GF-D8 (cell line): Measurements from ENCODE around the gene SDHA.

Source experiments
- DNase-seq: peaks from one replicate; lab custom pipeline; 2025; lab: John Stamatoyannopoulos, UW

The SDHA gene

GRCh38 chr5:217494-218456 lies at the start of gene SDHA, which contains the start of gene CCDC127:
Gene SDHA, plus strand, starts transcription at chr5:218320. Its CDS starts 36 bp downstream, at chr5:218356.
Gene CCDC127, minus strand, starts transcription at chr5:218153. Its CDS starts 1,304 bp downstream, at chr5:216849.
- peak; percentile 75 for DNase-seq

- DNase-seq, result no peak
Observed at GRCh38 chr5:169071-169727, 48.9 kb upstream of the SDHA start.

- no peak for DNase-seq
Observed at GRCh38 chr5:169728-170094, 48.4 kb upstream of the SDHA start.

GRCh38 chr5:170971-171800 lies 46.9 kb upstream of the SDHA start:
- DNase-seq, result no peak

- DNase-seq, result no peak
Observed at GRCh38 chr5:171801-172331, 46.3 kb upstream of the SDHA start.

- DNase-seq, result no peak
Observed at GRCh38 chr5:172421-172820, 45.7 kb upstream of the SDHA start.

- DNase-seq, result no peak
Observed at GRCh38 chr5:172841-173251, 45.3 kb upstream of the SDHA start.

- DNase-seq, result no peak
Observed at GRCh38 chr5:173392-174290, 44.5 kb upstream of the SDHA start.

- DNase-seq, result no peak
Observed at GRCh38 chr5:174291-174600, 43.9 kb upstream of the SDHA start.

- no peak for DNase-seq
Observed at GRCh38 chr5:174876-175465, 43.1 kb upstream of the SDHA start.

- no peak for DNase-seq
Observed at GRCh38 chr5:176296-176823, 41.8 kb upstream of the SDHA start.

- no peak for DNase-seq
Observed at GRCh38 chr5:178110-178509, 40.0 kb upstream of the SDHA start.

- DNase-seq, result no peak
Observed at GRCh38 chr5:179401-179800, 38.7 kb upstream of the SDHA start.

- no peak for DNase-seq
Observed at GRCh38 chr5:180286-180918, 37.7 kb upstream of the SDHA start.

GRCh38 chr5:181160-181559 lies 37.0 kb upstream of the SDHA start:
- DNase-seq, result no peak

- DNase-seq, result no peak
Observed at GRCh38 chr5:181566-181965, 36.6 kb upstream of the SDHA start.

- no peak for DNase-seq
Observed at GRCh38 chr5:182126-182525, 36.0 kb upstream of the SDHA start.

- DNase-seq, result no peak
Observed at GRCh38 chr5:184471-184870, 33.6 kb upstream of the SDHA start.

- no peak for DNase-seq
Observed at GRCh38 chr5:185095-186070, 32.7 kb upstream of the SDHA start.
